ENCODE results near the gene PDE11A. TPM values are rescaled to one million over a fixed set of nuclear protein-coding genes. Genes with fewer than 3 reads are reported as not detected.

The PDE11A gene
- total RNA-seq, 1 experiment from 2014 or later, result 0.13 TPM

DNA sequence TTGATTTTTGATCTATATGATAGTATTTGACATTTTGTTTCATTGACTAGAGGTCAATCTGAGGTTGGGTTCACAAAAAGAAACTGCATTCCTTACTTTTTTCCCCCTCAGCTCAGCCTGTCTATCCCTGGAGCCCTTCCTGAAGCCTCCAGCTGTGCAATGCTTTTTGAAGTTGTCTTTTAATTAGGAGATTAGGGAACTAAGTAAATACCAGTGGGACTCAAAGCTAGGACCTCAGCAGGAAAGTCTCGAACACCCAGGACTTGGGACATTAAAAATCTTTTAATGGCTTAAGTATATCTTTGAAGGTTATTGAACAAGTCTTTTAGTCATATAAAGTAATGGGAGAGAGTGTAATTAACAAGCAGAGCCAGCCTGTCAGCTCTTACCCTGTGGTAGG is 220.2 kb downstream of the PDE11A start:
- H2BK5ac ChIP-seq (ENCODE audit: insufficient read length, low read length), result no peak overlapping the region
- H2AFZ ChIP-seq (ENCODE audit: low read length), result no peak overlapping the region
- no peak overlapping the region for H3K14ac ChIP-seq (ENCODE audit: insufficient read depth, low read length)
- H4K20me1 ChIP-seq (ENCODE audit: control insufficient read depth, insufficient read depth, insufficient read length), result no peaks in the 10 kb centered on the region
- no peak overlapping the region for H2AK5ac ChIP-seq (ENCODE audit: insufficient read length, low read length)
- no peaks in the 10 kb centered on the region for H3K79me2 ChIP-seq (ENCODE audit: insufficient read depth, low read length)
- no peak overlapping the region for H2BK120ac ChIP-seq (ENCODE audit: low read depth, low read length, poor library complexity, severe bottlenecking)
- no peaks in the 10 kb centered on the region for H3K9me3 ChIP-seq (ENCODE audit: control insufficient read depth, low read depth, low read length)
- no peaks in the 10 kb centered on the region for H3K27me3 ChIP-seq (ENCODE audit: insufficient read depth, low read length)
- H3K79me1 ChIP-seq (ENCODE audit: insufficient read depth, low read depth, low read length, poor library complexity, severe bottlenecking), result no peaks in the 10 kb centered on the region
- WGBS (ENCODE audit: extremely low coverage, insufficient read length, low lambda C conversion rate), result no CpG with 5 or more reads among the region's 1 CpG
- no peak overlapping the region for H3K4me2 ChIP-seq (ENCODE audit: insufficient read depth, insufficient read length, low read length)
- no peak overlapping the region for H3K4ac ChIP-seq (ENCODE audit: low read depth, low read length)
- H3K23ac ChIP-seq (ENCODE audit: insufficient read length, low read depth, low read length), result no peak overlapping the region
- H3K36me3 Mint-ChIP-seq (ENCODE audit: insufficient read depth in 1 of 3, low read depth in 3 of 3), result peaks cover 0 to under 1% (median 0%) of the 10 kb centered on the region in 3 experiments; a peak in 2 of 7 replicates
- H3K27me3 Mint-ChIP-seq (ENCODE audit: low read depth), result peaks cover 61% of the 10 kb centered on the region
- no peak overlapping the region for H4K91ac ChIP-seq (ENCODE audit: insufficient read length, low read depth, low read length)
- H4K8ac ChIP-seq (replicated peaks; ENCODE audit: insufficient read length, low read depth, low read length), result no peak overlapping the region
- H3K18ac ChIP-seq (ENCODE audit: insufficient read length, low read depth, low read length), result no peak overlapping the region
- H3K4me3 Mint-ChIP-seq, result no peak overlapping the region
- no peak overlapping the region for H2BK12ac ChIP-seq (ENCODE audit: insufficient read length, low read depth, low read length)
- H3K9ac ChIP-seq (ENCODE audit: extremely low read depth, insufficient read length, low read length), result no peak overlapping the region
- no peak overlapping the region for H3K27ac ChIP-seq (ENCODE audit: insufficient read length, low read depth, low read length)
- no peak overlapping the region for H2BK20ac ChIP-seq (ENCODE audit: low read depth, low read length, poor library complexity, severe bottlenecking)
- DNase-seq, result no peak
- peaks cover 2 to 6% of the 10 kb centered on the region in 2 experiments; a peak in 1 of 4 replicates for H3K4me1 Mint-ChIP-seq
- no peaks in the 10 kb centered on the region for H3K4me1 ChIP-seq (ENCODE audit: insufficient read depth, low read length)
- peaks cover 7 to 10% of the 10 kb centered on the region in 2 experiments for H3K9me3 Mint-ChIP-seq
- H3K27ac Mint-ChIP-seq, result no peak overlapping the region
- no peak overlapping the region for H3T11ph ChIP-seq (ENCODE audit: low read length)
- H2BK15ac ChIP-seq (ENCODE audit: low read depth, low read length), result no peak overlapping the region
- H3K23me2 ChIP-seq (ENCODE audit: insufficient read length, low read depth, low read length, poor library complexity, severe bottlenecking), result no peaks in the 10 kb centered on the region
- H3K56ac ChIP-seq (ENCODE audit: insufficient read length, low read depth, low read length), result no peak overlapping the region
- H4K5ac ChIP-seq (ENCODE audit: insufficient read length, low read depth, low read length), result no peak overlapping the region
- TF ChIP-seq, protein P1, sequence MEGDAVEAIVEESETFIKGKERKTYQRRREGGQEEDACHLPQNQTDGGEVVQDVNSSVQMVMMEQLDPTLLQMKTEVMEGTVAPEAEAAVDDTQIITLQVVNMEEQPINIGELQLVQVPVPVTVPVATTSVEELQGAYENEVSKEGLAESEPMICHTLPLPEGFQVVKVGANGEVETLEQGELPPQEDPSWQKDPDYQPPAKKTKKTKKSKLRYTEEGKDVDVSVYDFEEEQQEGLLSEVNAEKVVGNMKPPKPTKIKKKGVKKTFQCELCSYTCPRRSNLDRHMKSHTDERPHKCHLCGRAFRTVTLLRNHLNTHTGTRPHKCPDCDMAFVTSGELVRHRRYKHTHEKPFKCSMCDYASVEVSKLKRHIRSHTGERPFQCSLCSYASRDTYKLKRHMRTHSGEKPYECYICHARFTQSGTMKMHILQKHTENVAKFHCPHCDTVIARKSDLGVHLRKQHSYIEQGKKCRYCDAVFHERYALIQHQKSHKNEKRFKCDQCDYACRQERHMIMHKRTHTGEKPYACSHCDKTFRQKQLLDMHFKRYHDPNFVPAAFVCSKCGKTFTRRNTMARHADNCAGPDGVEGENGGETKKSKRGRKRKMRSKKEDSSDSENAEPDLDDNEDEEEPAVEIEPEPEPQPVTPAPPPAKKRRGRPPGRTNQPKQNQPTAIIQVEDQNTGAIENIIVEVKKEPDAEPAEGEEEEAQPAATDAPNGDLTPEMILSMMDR (conservative IDR thresholded peaks at IDR 0.05), result no peak
